GM12878 (cell line): ENCODE measurements around the gene NRG3. TPM values are rescaled to one million over a fixed set of nuclear protein-coding genes. Genes with fewer than 3 reads are reported as not detected.

Experiments used
- ATAC-seq: fragments of 200-7000 bp; cut with Tn5 transposase; 3 replicates; pipeline ENCODE4 v1.9.1; 2020; ENCODE audit warnings: mild to moderate bottlenecking, moderate library complexity
- BruUV-seq: library from RNA; stranded (reverse); fragments of 400-500 nt; replicated peaks from 2 replicates; lab custom pipeline; 2021; lab: Mats Ljungman, UMichigan
- CTCF ChIA-PET: fragments of 300-600 bp; sonication (Branson Sonifier 250); formaldehyde crosslinking; extraction: SDS; loops from one replicate; lab custom pipeline; 2021; ENCODE audit warnings: inconsistent platforms; lab: Yijun Ruan, JAX
- POLR2A ChIA-PET: fragments of 350-600 bp; formaldehyde crosslinking; extraction: SDS; loops from one replicate; lab custom pipeline; 2021; ENCODE audit warnings: inconsistent platforms; lab: Charles Lee
- RAD21 ChIA-PET: fragments of 300-600 bp; sonication (Branson Sonifier 250); formaldehyde crosslinking; loops from one replicate; lab custom pipeline; 2023; ENCODE audit warnings: antibody characterized with exemption; ENCODE audit not compliant: unreplicated experiment; lab: Charles Lee
- SMC1A ChIA-PET: fragments of 300-600 bp; sonication (Branson Sonifier 250); formaldehyde crosslinking; loops from one replicate; lab custom pipeline; 2023; ENCODE audit not compliant: unreplicated experiment, uncharacterized antibody; lab: Charles Lee
- DNase-seq: peaks from one replicate; pipeline ENCODE4 v3.0.0-alpha.2; 2011; ENCODE audit warnings: low read depth, low spot score
- FAIRE-seq: peaks from 3 replicates; lab custom pipeline; 2011; peaks lifted over from hg19 to GRCh38; lab: Jason Lieb, UNC
- H2AFZ ChIP-seq: 2 replicates; pipeline ENCODE4 v1.6.0; 2011; ENCODE audit warnings: low read depth, low read length, control low read depth; ENCODE audit not compliant: control insufficient read depth
- H3K27ac ChIP-seq: 2 replicates; pipeline ENCODE4 v1.5.1; 2011; ENCODE audit warnings: control low read depth; ENCODE audit not compliant: control insufficient read depth, insufficient read depth
- H3K27me3 ChIP-seq, 2 experiments: replicated peaks in 1 of 2; 2 replicates each; pipeline versions ENCODE4 v1.6.0 to v1.6.1; 2011; ENCODE audit warnings: low read length in 1 of 2; ENCODE audit not compliant: control insufficient read depth in 2 of 2, insufficient read depth in 2 of 2
- H3K36me3 ChIP-seq, 2 experiments: 2 replicates each; pipeline ENCODE4 v1.5.1; 2011; ENCODE audit warnings: low read length in 1 of 2; ENCODE audit not compliant: control insufficient read depth in 2 of 2, insufficient read depth in 2 of 2
- H3K4me1 ChIP-seq: 2 replicates; pipeline ENCODE4 v1.6.1; 2011; ENCODE audit warnings: mild to moderate bottlenecking, low read length, moderate library complexity, mixed read lengths; ENCODE audit not compliant: control insufficient read depth, insufficient read depth
- H3K4me2 ChIP-seq: 2 replicates; pipeline ENCODE4 v1.6.0; 2011; ENCODE audit warnings: control low read depth; ENCODE audit not compliant: control insufficient read depth, insufficient read depth
- H3K4me3 ChIP-seq: fragments of 200-600 bp; sonication (generic); 2 replicates; pipeline ENCODE4 v1.5.1; 2016
- H3K79me2 ChIP-seq: 2 replicates; pipeline ENCODE4 v1.6.0; 2011; ENCODE audit warnings: low read length; ENCODE audit not compliant: control insufficient read depth, insufficient read depth
- H3K9ac ChIP-seq: 2 replicates; pipeline ENCODE4 v1.8.0; 2011; ENCODE audit warnings: low read length, control low read depth, mixed read lengths; ENCODE audit not compliant: control insufficient read depth, insufficient read depth
- H3K9me3 ChIP-seq: replicated peaks from 3 replicates; pipeline ENCODE4 v1.5.1; 2011; ENCODE audit warnings: mild to moderate bottlenecking, low read length; ENCODE audit not compliant: control insufficient read depth, insufficient read depth
- H4K20me1 ChIP-seq: 2 replicates; pipeline ENCODE4 v1.6.0; 2011; ENCODE audit not compliant: control insufficient read depth, insufficient read depth
- CBFB ChIP-seq: IDR thresholded peaks from 2 replicates; pipeline ENCODE4 v1.6.1; 2016; ENCODE audit warnings: antibody characterized with exemption, low read depth
- CBX5 ChIP-seq: sonication (generic); IDR thresholded peaks from 2 replicates; pipeline ENCODE4 v1.6.1; 2016; ENCODE audit warnings: low read depth, moderate library complexity, mild to moderate bottlenecking, inconsistent platforms
- CEBPZ ChIP-seq: fragments of 150-350 bp; IDR thresholded peaks from 2 replicates; pipeline ENCODE4 v1.6.1; 2016; ENCODE audit warnings: low read depth, low read length
- E2F4 ChIP-seq: IDR thresholded peaks from 2 replicates; pipeline ENCODE4 v1.6.1; 2012; ENCODE audit warnings: low read depth, low read length, improper control_type of control experiment
- EZH2 ChIP-seq: IDR thresholded peaks from 2 replicates; pipeline ENCODE4 v1.6.1; 2012; ENCODE audit warnings: low read depth, mild to moderate bottlenecking, control low read depth, inconsistent platforms, low read length, borderline replicate concordance; ENCODE audit not compliant: control insufficient read depth
- IRF4 ChIP-seq: IDR thresholded peaks from 2 replicates; pipeline ENCODE4 v1.6.1; 2011; ENCODE audit warnings: low read depth, low read length
- STAT1 ChIP-seq: fragments of 450-650 bp; conservative IDR thresholded peaks from 2 replicates; pipeline ENCODE4 v1.6.1; 2014; ENCODE audit warnings: antibody characterized with exemption, mild to moderate bottlenecking
- TCF12 ChIP-seq: IDR thresholded peaks from 2 replicates; pipeline ENCODE4 v1.6.1; 2011; ENCODE audit warnings: low read depth, mild to moderate bottlenecking, low read length
- ZNF384 ChIP-seq: IDR thresholded peaks from 2 replicates; pipeline ENCODE4 v1.6.1; 2012; ENCODE audit warnings: low read depth, mild to moderate bottlenecking, low read length, improper control_type of control experiment, borderline replicate concordance
- WGBS: methylation state at CpG from one replicate; pipeline ENCODE4 v1.1.6; 2016; ENCODE audit warnings: low lambda C conversion rate; ENCODE audit not compliant: insufficient replicate concordance, insufficient coverage; ENCODE audit errors: missing lambda C conversion rate; 5-methylcytosine and 5-hydroxymethylcytosine counted together
- in situ Hi-C: fragments of 300-500 bp; cut with MboI; formaldehyde crosslinking; loops from 9 replicates; pipeline ENCODE4 v1.14.3; 2018; ENCODE audit warnings: mixed read lengths
- intact Hi-C: fragments of 100-400 bp; cut with micrococcal nuclease; formaldehyde crosslinking; loops from one replicate; pipeline ENCODE4 v1.14.2; 2022; ENCODE audit not compliant: unreplicated experiment
- polyA plus RNA-seq, 11 experiments: library from polyadenylated mRNA; depleted of rRNA in 4 of 11; unstranded in 6 of 11; stranded (reverse) in 5 of 11; fragments of >200 nt; fragmentation: Nextera tagmentation in 4 of 11; fragmentation: Illumina TruSeq in 1 of 11; extraction: Ambion mirVana in 4 of 11; extraction: Trizol in 1 of 11; gene quantifications; 1 replicate in 1 of 11; 2 replicates in 10 of 11; pipeline versions ENCODE4 v1.2.1 to v1.2.3, GENCODE V29; 2011 to 2016; ENCODE audit warnings: inconsistent platforms in 2 of 11, missing spikeins in 2 of 11, low read depth in 1 of 11
- total RNA-seq, 4 experiments: library from RNA; depleted of rRNA in 3 of 4; stranded (reverse); fragments of >200 nt in 3 of 4; fragmentation: Illumina TruSeq in 1 of 4; extraction: Trizol in 1 of 4; gene quantifications; 2 replicates each; pipeline versions ENCODE4 v1.2.1 to v1.2.3, GENCODE V29; 2013 to 2021
- TF ChIP-seq, protein P1 (sequence below): fragments of 450-650 bp; IDR thresholded peaks from 2 replicates; pipeline ENCODE4 v1.6.1; 2018; ENCODE audit warnings: mild to moderate bottlenecking, low read depth, moderate library complexity; ENCODE audit not compliant: partially characterized antibody
- TF ChIP-seq, protein P2 (sequence below): fragments of 450-650 bp; IDR thresholded peaks from 2 replicates; pipeline ENCODE4 v1.6.1; 2014; ENCODE audit warnings: mild to moderate bottlenecking

Gene NRG3
- total and polyA plus RNA-seq, 10 of the 15 experiments (the other 5 are each of a cell fraction or from before 2014, with no cell fraction given), result 0.03 to 0.41 (median 0.17) TPM; not detected in 3

- H4K20me1 ChIP-seq, result no peaks in the 10 kb centered on the region
- H3K4me1 ChIP-seq, result peaks cover 9% of the 10 kb centered on the region
- ATAC-seq (peak; percentile 22; the same call in 2 of the 3 replicates), FAIRE-seq (no peak), DNase-seq (no peak)
- in situ Hi-C loops, result no loop called here
- H3K9ac ChIP-seq, result no peak overlapping the region
- WGBS, result 0% methylated on average over 3 of the region's 3 CpGs
- H3K4me2 ChIP-seq, result peak overlapping the region; percentile 31; the same call in 1 of the 2 replicates
- BruUV-seq, result no TSS peak
- no peaks in the 10 kb centered on the region for H3K27me3 ChIP-seq
- H3K4me3 ChIP-seq, result no peak overlapping the region
- no peak overlapping the region for H2AFZ ChIP-seq
- ChIA-PET POLR2A (no interaction called here), RAD21 (no interaction called here), CTCF (no interaction called here), SMC1A (no interaction called here)
- intact Hi-C loops, result no loop called here
- TF ChIP-seq EZH2 (no peak), ZNF384 (no peak), CEBPZ (no peak), CBX5 (no peak), CBFB (no peak), IRF4 (no peak), E2F4 (no peak), STAT1 (no peak), TCF12 (no peak)
- TF ChIP-seq, protein P1, sequence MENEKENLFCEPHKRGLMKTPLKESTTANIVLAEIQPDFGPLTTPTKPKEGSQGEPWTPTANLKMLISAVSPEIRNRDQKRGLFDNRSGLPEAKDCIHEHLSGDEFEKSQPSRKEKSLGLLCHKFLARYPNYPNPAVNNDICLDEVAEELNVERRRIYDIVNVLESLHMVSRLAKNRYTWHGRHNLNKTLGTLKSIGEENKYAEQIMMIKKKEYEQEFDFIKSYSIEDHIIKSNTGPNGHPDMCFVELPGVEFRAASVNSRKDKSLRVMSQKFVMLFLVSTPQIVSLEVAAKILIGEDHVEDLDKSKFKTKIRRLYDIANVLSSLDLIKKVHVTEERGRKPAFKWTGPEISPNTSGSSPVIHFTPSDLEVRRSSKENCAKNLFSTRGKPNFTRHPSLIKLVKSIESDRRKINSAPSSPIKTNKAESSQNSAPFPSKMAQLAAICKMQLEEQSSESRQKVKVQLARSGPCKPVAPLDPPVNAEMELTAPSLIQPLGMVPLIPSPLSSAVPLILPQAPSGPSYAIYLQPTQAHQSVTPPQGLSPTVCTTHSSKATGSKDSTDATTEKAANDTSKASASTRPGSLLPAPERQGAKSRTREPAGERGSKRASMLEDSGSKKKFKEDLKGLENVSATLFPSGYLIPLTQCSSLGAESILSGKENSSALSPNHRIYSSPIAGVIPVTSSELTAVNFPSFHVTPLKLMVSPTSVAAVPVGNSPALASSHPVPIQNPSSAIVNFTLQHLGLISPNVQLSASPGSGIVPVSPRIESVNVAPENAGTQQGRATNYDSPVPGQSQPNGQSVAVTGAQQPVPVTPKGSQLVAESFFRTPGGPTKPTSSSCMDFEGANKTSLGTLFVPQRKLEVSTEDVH, result no peak
- TF ChIP-seq, protein P2, sequence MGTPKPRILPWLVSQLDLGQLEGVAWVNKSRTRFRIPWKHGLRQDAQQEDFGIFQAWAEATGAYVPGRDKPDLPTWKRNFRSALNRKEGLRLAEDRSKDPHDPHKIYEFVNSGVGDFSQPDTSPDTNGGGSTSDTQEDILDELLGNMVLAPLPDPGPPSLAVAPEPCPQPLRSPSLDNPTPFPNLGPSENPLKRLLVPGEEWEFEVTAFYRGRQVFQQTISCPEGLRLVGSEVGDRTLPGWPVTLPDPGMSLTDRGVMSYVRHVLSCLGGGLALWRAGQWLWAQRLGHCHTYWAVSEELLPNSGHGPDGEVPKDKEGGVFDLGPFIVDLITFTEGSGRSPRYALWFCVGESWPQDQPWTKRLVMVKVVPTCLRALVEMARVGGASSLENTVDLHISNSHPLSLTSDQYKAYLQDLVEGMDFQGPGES, result no peak
- no peaks in the 10 kb centered on the region; the same call in 2 of the 3 replicates for H3K9me3 ChIP-seq
- no peak overlapping the region for H3K27ac ChIP-seq
- no peaks in the 10 kb centered on the region for H3K79me2 ChIP-seq
- no peaks in the 10 kb centered on the region for H3K36me3 ChIP-seq
Observed at GRCh38 chr10:82943142-82943541, 1068.1 kb downstream of the NRG3 start.
